Fibroblast of lung (primary cell): ENCODE results near the gene ZFR. TPM values are rescaled to one million over a fixed set of nuclear protein-coding genes. Genes with fewer than 3 reads are reported as not detected.
"Not testable (repeated sequence)": the region's sequence is repeated elsewhere in the genome, so short reads cannot be mapped to it uniquely, and the experiment has no call there.

Experiments
- DNase-seq, 2 donors: peaks; one replicate each; pipeline versions ENCODE4 v3.0.0 to v3.0.0-alpha.2; 2010; ENCODE audit warnings: low read depth in 2 of 2
- H2AFZ ChIP-seq: 2 replicates; pipeline ENCODE4 v1.5.1; 2012; ENCODE audit warnings: low read length, control low read depth, inconsistent platforms
- H3K27ac ChIP-seq: 2 replicates; pipeline ENCODE4 v1.5.1; 2011; ENCODE audit warnings: low read length, control low read depth; ENCODE audit not compliant: insufficient read depth
- H3K27me3 ChIP-seq: 2 replicates; pipeline ENCODE4 v1.5.1; 2011; ENCODE audit warnings: mild to moderate bottlenecking, low read length; ENCODE audit not compliant: control insufficient read depth, insufficient read depth
- H3K36me3 ChIP-seq: 2 replicates; pipeline ENCODE4 v1.5.1; 2011; ENCODE audit warnings: low read length; ENCODE audit not compliant: control insufficient read depth, insufficient read depth
- H3K4me1 ChIP-seq: 2 replicates; pipeline ENCODE4 v1.5.1; 2011; ENCODE audit warnings: low read length; ENCODE audit not compliant: control insufficient read depth, insufficient read depth; ENCODE audit errors: extremely low read depth
- H3K4me2 ChIP-seq: 2 replicates; pipeline ENCODE4 v1.5.1; 2011; ENCODE audit warnings: low read length, control low read depth; ENCODE audit not compliant: insufficient read depth; ENCODE audit errors: extremely low read depth
- H3K4me3 ChIP-seq, 4 experiments: fragments of 200-600 bp in 1 of 4; sonication (generic) in 1 of 4; replicated peaks in 1 of 4; 2 replicates each; pipeline ENCODE4 v1.5.1; 2011 to 2016; ENCODE audit warnings: low read length in 4 of 4, low read depth in 3 of 4, mild to moderate bottlenecking in 3 of 4, control low read depth in 2 of 4, inconsistent platforms in 1 of 4, mixed read lengths in 1 of 4; ENCODE audit not compliant: insufficient read depth in 1 of 4; ENCODE audit errors: control extremely low read depth in 1 of 4
- H3K79me2 ChIP-seq: 2 replicates; pipeline ENCODE4 v1.5.1; 2012; ENCODE audit warnings: mild to moderate bottlenecking, low read length, inconsistent platforms; ENCODE audit not compliant: control insufficient read depth, insufficient read depth
- H3K9ac ChIP-seq: 2 replicates; pipeline ENCODE4 v1.5.1; 2011; ENCODE audit warnings: mild to moderate bottlenecking, low read length, control low read depth; ENCODE audit not compliant: insufficient read depth
- H3K9me3 ChIP-seq: 2 replicates; pipeline ENCODE4 v1.5.1; 2012; ENCODE audit warnings: low read depth, low read length; ENCODE audit not compliant: control insufficient read depth, insufficient read depth
- H4K20me1 ChIP-seq: 2 replicates; pipeline ENCODE4 v1.5.1; 2011; ENCODE audit warnings: low read length; ENCODE audit not compliant: control insufficient read depth, insufficient read depth; ENCODE audit errors: extremely low read depth
- CTCF ChIP-seq, 2 donors: IDR thresholded peaks in 1 of 2; conservative IDR thresholded peaks in 1 of 2; 1 replicate in 1 of 2; 2 replicates in 1 of 2; pipeline ENCODE4 v1.5.1; 2011 to 2012; ENCODE audit warnings: low read length in 2 of 2, control low read depth in 1 of 2, inconsistent platforms in 1 of 2, low read depth in 1 of 2, mild to moderate bottlenecking in 1 of 2
- EZH2 ChIP-seq: IDR thresholded peaks from 2 replicates; pipeline ENCODE4 v1.5.1; 2012; ENCODE audit warnings: low read length, control low read depth, mild to moderate bottlenecking; ENCODE audit errors: missing control alignments
- polyA plus RNA-seq, 2 donors: library from polyadenylated mRNA; depleted of rRNA in 1 of 2; stranded (reverse) in 1 of 2; unstranded in 1 of 2; fragments of >200 nt; gene quantifications; 2 replicates each; pipeline ENCODE4 v1.2.1, GENCODE V29; 2011 to 2012; ENCODE audit warnings: missing spikeins in 1 of 2
- total RNA-seq: library from RNA; depleted of rRNA; stranded (reverse); fragments of >200 nt; gene quantifications from 2 replicates; pipeline ENCODE4 v1.2.1, GENCODE V29; 2014

Gene ZFR
- total and polyA plus RNA-seq, 2 donors (not counting 1 experiment from before 2014, with no cell fraction given): 56.8 to 113 TPM

GRCh38 chr5:32405507-32405906 is 39.0 kb downstream of the ZFR start:
- Histone ChIP-seq H3K4me2 (no peak overlapping the region), H3K9me3 (no peaks in the 10 kb centered on the region), H3K4me1 (no peaks in the 10 kb centered on the region), H3K9ac (no peak overlapping the region), H3K36me3 (peaks cover 9% of the 10 kb centered on the region), H2AFZ (no peak overlapping the region), H3K79me2 (peaks cover 5% of the 10 kb centered on the region), H3K27ac (no peak overlapping the region), H3K4me3 (no peak overlapping the region), H3K27me3 (no peaks in the 10 kb centered on the region), H4K20me1 (peaks cover 2% of the 10 kb centered on the region)
- TF ChIP-seq EZH2 (no peak), CTCF (conservative IDR thresholded peaks at IDR 0.05 in 1 of 2, IDR thresholded peaks at IDR 0.05 in 1 of 2; ENCODE audit: low read depth in 1 of 2, low read length in 2 of 2) (no peak)
- DNase-seq: no peak

DNA sequence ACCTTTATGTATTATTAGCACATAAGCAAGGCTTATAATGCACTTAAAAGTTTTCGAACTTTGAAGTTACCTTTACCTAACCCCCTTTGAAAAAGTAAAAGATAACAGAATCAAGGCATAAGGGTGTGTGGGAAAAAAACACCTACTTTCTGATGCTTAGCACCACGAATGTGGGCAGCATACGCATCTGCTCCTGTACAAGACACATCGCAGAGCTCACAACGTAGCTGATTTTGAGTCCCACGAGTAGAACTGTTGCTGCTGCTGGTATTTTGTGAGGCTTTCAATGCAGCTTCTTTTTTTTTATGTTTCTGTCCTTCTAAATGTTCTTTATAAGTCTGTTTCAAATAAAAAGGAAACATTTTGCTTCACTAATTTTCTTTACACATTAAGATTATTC is 40.8 kb downstream of the ZFR start:
- Histone ChIP-seq H2AFZ (no peak overlapping the region), H3K27ac (no peak overlapping the region), H3K79me2 (peaks cover 3% of the 10 kb centered on the region), H3K4me3 (no peak overlapping the region), H3K4me1 (no peaks in the 10 kb centered on the region), H3K27me3 (no peaks in the 10 kb centered on the region), H3K36me3 (peaks cover 11% of the 10 kb centered on the region), H3K4me2 (no peak overlapping the region), H3K9ac (no peak overlapping the region), H3K9me3 (no peaks in the 10 kb centered on the region), H4K20me1 (peaks cover 2% of the 10 kb centered on the region)
- TF ChIP-seq EZH2 (no peak), CTCF (conservative IDR thresholded peaks at IDR 0.05 in 1 of 2, IDR thresholded peaks at IDR 0.05 in 1 of 2; ENCODE audit: low read depth in 1 of 2, low read length in 2 of 2) (no peak)
- no peak for DNase-seq

GRCh38 chr5:32400401-32400800 is 44.1 kb downstream of the ZFR start:
- Histone ChIP-seq H3K9ac (no peak overlapping the region), H3K79me2 (no peaks in the 10 kb centered on the region), H3K4me2 (no peak overlapping the region), H4K20me1 (no peaks in the 10 kb centered on the region), H3K36me3 (peaks cover 8% of the 10 kb centered on the region), H3K27ac (no peak overlapping the region), H3K9me3 (no peaks in the 10 kb centered on the region), H2AFZ (no peak overlapping the region), H3K27me3 (no peaks in the 10 kb centered on the region), H3K4me1 (no peaks in the 10 kb centered on the region), H3K4me3 (no peak overlapping the region)
- TF ChIP-seq CTCF (conservative IDR thresholded peaks at IDR 0.05 in 1 of 2, IDR thresholded peaks at IDR 0.05 in 1 of 2; ENCODE audit: low read depth in 1 of 2, low read length in 2 of 2): no peak
- no peak for TF ChIP-seq EZH2
- no peak for DNase-seq

DNA sequence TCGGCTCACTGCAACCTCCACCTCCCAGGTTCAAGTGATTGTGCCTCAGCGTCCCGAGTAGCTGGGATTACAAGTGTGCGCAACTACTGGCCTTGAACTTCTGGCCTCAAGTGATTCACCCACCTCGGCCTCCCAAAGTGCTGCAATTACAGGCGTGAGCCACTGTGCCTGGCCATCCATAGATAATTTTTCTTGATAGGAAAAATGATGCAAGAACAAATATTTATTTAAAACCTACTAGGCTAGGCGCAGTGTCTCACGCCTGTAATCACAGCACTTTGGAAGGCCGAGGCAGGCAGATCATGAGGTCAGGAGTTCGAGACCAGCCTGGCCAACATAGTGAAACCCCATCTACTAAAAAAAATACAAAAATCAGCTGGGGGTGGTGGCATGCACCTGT is 45.8 kb downstream of the ZFR start:
- peak in 1 of 2 donors; percentile 26 for DNase-seq
- not testable (repeated sequence) for H3K4me1 ChIP-seq, H3K9me3 ChIP-seq, H3K4me3 ChIP-seq, H4K20me1 ChIP-seq, H3K27ac ChIP-seq, H3K79me2 ChIP-seq, H2AFZ ChIP-seq, H3K9ac ChIP-seq, H3K27me3 ChIP-seq, H3K4me2 ChIP-seq
- peaks cover 12% of the 10 kb centered on the region for H3K36me3 ChIP-seq
